H1 (cell line): Measurements from ENCODE around the gene USE1. TPM values are rescaled to one million over a fixed set of nuclear protein-coding genes. Genes with fewer than 3 reads are reported as not detected.

Experiments used
- CTCF ChIA-PET: fragments of 300-600 bp; sonication (Branson Sonifier 250); formaldehyde crosslinking; loops from one replicate; lab custom pipeline; 2021; ENCODE audit not compliant: partially characterized antibody; lab: Charles Lee
- POLR2A ChIA-PET: fragments of 300-600 bp; sonication (Branson Sonifier 250); formaldehyde crosslinking; loops from one replicate; lab custom pipeline; 2021; ENCODE audit warnings: inconsistent platforms; ENCODE audit not compliant: partially characterized antibody; lab: Charles Lee
- DNase-seq, 2 experiments: peaks; one replicate each; pipeline versions ENCODE4 v3.0.0 to v3.0.0-alpha.2; 2010 to 2022; ENCODE audit warnings: low spot score in 2 of 2, low read depth in 1 of 2, mixed read lengths in 1 of 2
- FAIRE-seq: peaks from 2 replicates; lab custom pipeline; 2011; peaks lifted over from hg19 to GRCh38; lab: Jason Lieb, UNC
- H2AFZ ChIP-seq: 2 replicates; pipeline ENCODE4 v1.8.1; 2012; ENCODE audit warnings: low read length, inconsistent platforms
- H2AK5ac ChIP-seq: 2 replicates; pipeline ENCODE4 v1.6.1; 2013; ENCODE audit warnings: low read depth, low read length
- H2BK120ac ChIP-seq: replicated peaks from 2 replicates; pipeline ENCODE3; 2013; ENCODE audit warnings: low read depth, low read length, inconsistent platforms
- H2BK12ac ChIP-seq: 2 replicates; pipeline ENCODE4 v1.6.1; 2013; ENCODE audit warnings: low read depth, low read length
- H2BK15ac ChIP-seq: 2 replicates; pipeline ENCODE4 v1.6.1; 2013; ENCODE audit warnings: low read length
- H2BK20ac ChIP-seq: 2 replicates; pipeline ENCODE4 v1.6.1; 2013; ENCODE audit warnings: low read length
- H2BK5ac ChIP-seq: 2 replicates; pipeline ENCODE4 v1.6.1; 2013; ENCODE audit warnings: low read depth, low read length
- H3K14ac ChIP-seq: 2 replicates; pipeline ENCODE4 v1.6.1; 2013; ENCODE audit warnings: inconsistent platforms; ENCODE audit not compliant: insufficient read length
- H3K18ac ChIP-seq: 2 replicates; pipeline ENCODE4 v1.6.1; 2013; ENCODE audit warnings: low read length; ENCODE audit errors: extremely low read depth
- H3K23ac ChIP-seq: 2 replicates; pipeline ENCODE4 v1.6.1; 2013; ENCODE audit warnings: inconsistent platforms; ENCODE audit not compliant: insufficient read length
- H3K23me2 ChIP-seq: 2 replicates; pipeline ENCODE4 v1.6.1; 2013; ENCODE audit warnings: low read depth, low read length
- H3K27ac ChIP-seq: 2 replicates; pipeline ENCODE4 v1.6.1; 2011; ENCODE audit warnings: low read depth, low read length, inconsistent platforms
- H3K27me3 ChIP-seq, 4 experiments: replicated peaks in 1 of 4; 1 replicate in 1 of 4; 2 replicates in 3 of 4; pipeline versions ENCODE4 v1.6.1 to v1.8.1; 2011 to 2013; ENCODE audit warnings: low read length in 3 of 4, mild to moderate bottlenecking in 3 of 4, inconsistent platforms in 2 of 4, mixed read lengths in 2 of 4, moderate library complexity in 1 of 4; ENCODE audit not compliant: control insufficient read depth in 3 of 4, insufficient read depth in 3 of 4; ENCODE audit errors: extremely low read depth in 1 of 4
- H3K36me3 ChIP-seq, 4 experiments: 2 replicates each; pipeline versions ENCODE4 v1.6.1 to v1.8.1; 2011 to 2013; ENCODE audit warnings: mild to moderate bottlenecking in 4 of 4, low read length in 3 of 4, moderate library complexity in 2 of 4, control low read depth in 1 of 4, inconsistent platforms in 1 of 4; ENCODE audit not compliant: insufficient read depth in 4 of 4, control insufficient read depth in 2 of 4
- H3K4ac ChIP-seq: replicated peaks from 2 replicates; pipeline ENCODE3; 2013; ENCODE audit warnings: low read length, low read depth, mixed read lengths, inconsistent platforms; ENCODE audit not compliant: insufficient read length
- H3K4me1 ChIP-seq, 4 experiments: replicated peaks in 1 of 4; 1 replicate in 1 of 4; 2 replicates in 3 of 4; pipeline versions ENCODE4 v1.6.1 to v1.8.1; 2011 to 2013; ENCODE audit warnings: low read length in 3 of 4, inconsistent platforms in 2 of 4, mixed read lengths in 1 of 4; ENCODE audit not compliant: insufficient read depth in 4 of 4, control insufficient read depth in 3 of 4
- H3K4me2 ChIP-seq, 2 experiments: 2 replicates each; pipeline versions ENCODE4 v1.6.1 to v1.8.1; 2011 to 2013; ENCODE audit warnings: low read depth in 2 of 2, low read length in 2 of 2, control low read depth in 1 of 2, inconsistent platforms in 1 of 2, mild to moderate bottlenecking in 1 of 2; ENCODE audit not compliant: insufficient read depth in 1 of 2
- H3K4me3 ChIP-seq, 4 experiments: fragments of 200-600, 300-600 bp in 1 of 4; sonication (generic), shearing (Covaris generic), sonication (Bioruptor Twin) in 1 of 4; 2 replicates each; pipeline versions ENCODE4 v1.5.1 to v1.8.1; 2011 to 2016; ENCODE audit warnings: low read length in 4 of 4, low read depth in 3 of 4, control low read depth in 2 of 4, inconsistent platforms in 2 of 4, mild to moderate bottlenecking in 2 of 4, mixed read lengths in 1 of 4, moderate library complexity in 1 of 4; ENCODE audit not compliant: insufficient read depth in 2 of 4; ENCODE audit errors: extremely low read depth in 1 of 4
- H3K56ac ChIP-seq: replicated peaks from 2 replicates; pipeline ENCODE3; 2013; ENCODE audit warnings: low read depth, mild to moderate bottlenecking, mixed read lengths, low read length, inconsistent platforms; ENCODE audit not compliant: insufficient read length
- H3K79me1 ChIP-seq: 2 replicates; pipeline ENCODE4 v1.6.1; 2013; ENCODE audit warnings: low read depth, low read length, control low read depth
- H3K79me2 ChIP-seq, 2 experiments: 2 replicates each; pipeline versions ENCODE4 v1.6.1 to v1.8.1; 2012 to 2013; ENCODE audit warnings: low read length in 2 of 2, mild to moderate bottlenecking in 2 of 2, inconsistent platforms in 1 of 2; ENCODE audit not compliant: insufficient read depth in 2 of 2, control insufficient read depth in 1 of 2
- H3K9ac ChIP-seq, 4 experiments: replicated peaks in 1 of 4; 1 replicate in 1 of 4; 2 replicates in 3 of 4; pipeline versions ENCODE4 v1.6.1 to v1.8.1; 2011 to 2013; ENCODE audit warnings: low read depth in 3 of 4, low read length in 3 of 4, control low read depth in 2 of 4, mild to moderate bottlenecking in 2 of 4, moderate library complexity in 2 of 4, inconsistent platforms in 1 of 4; ENCODE audit errors: extremely low read depth in 1 of 4
- H3K9me3 ChIP-seq, 2 experiments: 2 replicates each; pipeline versions ENCODE4 v1.6.1 to v1.8.1; 2012 to 2013; ENCODE audit warnings: mild to moderate bottlenecking in 2 of 2, moderate library complexity in 2 of 2, control low read depth in 1 of 2, inconsistent platforms in 1 of 2, low read depth in 1 of 2, low read length in 1 of 2, mixed read lengths in 1 of 2; ENCODE audit not compliant: insufficient read depth in 2 of 2
- H4K20me1 ChIP-seq, 2 experiments: replicated peaks in 1 of 2; 2 replicates each; pipeline versions ENCODE3 to v1.8.1; 2011 to 2013; ENCODE audit warnings: inconsistent platforms in 2 of 2, low read length in 2 of 2, mild to moderate bottlenecking in 1 of 2; ENCODE audit not compliant: insufficient read depth in 2 of 2, control insufficient read depth in 1 of 2
- H4K5ac ChIP-seq: 2 replicates; pipeline ENCODE4 v1.6.1; 2013; ENCODE audit warnings: low read length, low read depth, mixed read lengths, inconsistent platforms; ENCODE audit not compliant: insufficient read length
- H4K8ac ChIP-seq: 2 replicates; pipeline ENCODE4 v1.8.0; 2013; ENCODE audit warnings: mild to moderate bottlenecking, moderate library complexity, low read length, inconsistent platforms; ENCODE audit not compliant: insufficient read depth; ENCODE audit errors: extremely low read depth
- H4K91ac ChIP-seq: replicated peaks from 2 replicates; pipeline ENCODE3; 2013; ENCODE audit warnings: low read length, mixed read lengths, inconsistent platforms; ENCODE audit not compliant: insufficient read length
- EP300 ChIP-seq, 2 experiments: IDR thresholded peaks; 1 replicate in 1 of 2; 2 replicates in 1 of 2; pipeline ENCODE4 v1.6.1; 2011 to 2012; ENCODE audit warnings: low read depth in 2 of 2, low read length in 2 of 2, mild to moderate bottlenecking in 2 of 2, borderline replicate concordance in 1 of 2, inconsistent platforms in 1 of 2, moderate library complexity in 1 of 2
- KDM1A ChIP-seq: fragments of 200-600, 300-600 bp; sonication (generic); IDR thresholded peaks from 2 replicates; pipeline ENCODE4 v1.7.1; 2016; ENCODE audit warnings: mild to moderate bottlenecking, low read length, borderline replicate concordance
- KDM4A ChIP-seq: IDR thresholded peaks from one replicate; pipeline ENCODE4 v1.7.1; 2012; ENCODE audit warnings: low read depth, mild to moderate bottlenecking, moderate library complexity, low read length, inconsistent platforms; ENCODE audit not compliant: severe bottlenecking
- NRF1 ChIP-seq: IDR thresholded peaks from 2 replicates; pipeline ENCODE4 v1.6.1; 2011; ENCODE audit warnings: mild to moderate bottlenecking, low read depth, low read length, improper control_type of control experiment
- PHF8 ChIP-seq: fragments of 200-600 bp; sonication (generic); conservative IDR thresholded peaks from 2 replicates; pipeline ENCODE4 v1.7.1; 2012; ENCODE audit warnings: low read depth, mild to moderate bottlenecking, inconsistent platforms, low read length, moderate library complexity
- RAD21 ChIP-seq, 2 experiments: IDR thresholded peaks in 1 of 2; conservative IDR thresholded peaks in 1 of 2; 2 replicates each; pipeline ENCODE4 v1.6.1; 2011; ENCODE audit warnings: low read depth in 2 of 2, low read length in 2 of 2, improper control_type of control experiment in 1 of 2, inconsistent platforms in 1 of 2, mild to moderate bottlenecking in 1 of 2, moderate library complexity in 1 of 2
- RXRA ChIP-seq: IDR thresholded peaks from 2 replicates; pipeline ENCODE4 v1.6.1; 2011; ENCODE audit warnings: low read depth, mild to moderate bottlenecking, low read length, moderate library complexity; ENCODE audit not compliant: insufficient read depth
- USF2 ChIP-seq: IDR thresholded peaks from 2 replicates; pipeline ENCODE4 v1.6.1; 2011; ENCODE audit warnings: low read length, improper control_type of control experiment
- WGBS, 2 experiments: shearing (Covaris generic) in 1 of 2; methylation state at CpG; one replicate each; pipeline versions ENCODE4 v1.1.6 to v1.1.7; 2013 to 2015; ENCODE audit warnings: low lambda C conversion rate in 2 of 2, mixed read lengths in 2 of 2, inconsistent platforms in 1 of 2, low coverage in 1 of 2, missing lambda C conversion rate in 1 of 2; ENCODE audit not compliant: insufficient replicate concordance in 2 of 2, insufficient coverage in 1 of 2, insufficient read length in 1 of 2; ENCODE audit errors: extremely low coverage in 1 of 2, missing lambda C conversion rate in 1 of 2; 5-methylcytosine and 5-hydroxymethylcytosine counted together
- polyA plus RNA-seq, 7 experiments: library from polyadenylated mRNA; depleted of rRNA in 3 of 7; stranded (reverse) in 5 of 7; unstranded in 2 of 7; fragments of >200 nt in 5 of 7; fragments of 200-250 nt in 2 of 7; gene quantifications; 1 replicate in 5 of 7; 2 replicates in 1 of 7; 4 replicates in 1 of 7; pipeline versions ENCODE4 v1.2.1 to v1.2.3, GENCODE V29; 2011 to 2013; ENCODE audit warnings: missing spikeins in 2 of 7, mixed read lengths in 2 of 7
- total RNA-seq: library from RNA; stranded (reverse); fragmentation: NEBNext Ultra II Directional; extraction: Animal tissue kit (Norgen Biotek cat#: 25700); gene quantifications from 2 replicates; pipeline ENCODE4 v1.2.1, GENCODE V29; 2021
- TF ChIP-seq, protein P1 (sequence below): IDR thresholded peaks from 2 replicates; pipeline ENCODE4 v1.6.1; 2012; ENCODE audit warnings: inconsistent platforms

The USE1 gene
- total and polyA plus RNA-seq, 2 of the 8 experiments (the other 6 are each of a cell fraction or from before 2014, with no cell fraction given): 8.7 to 13.9 TPM

GRCh38 chr19:17264641-17264979 lies 49.5 kb downstream of the USE1 start, which contains the start of gene USHBP1:
Gene USHBP1 (minus strand): TSS chr19:17264745. CDS start chr19:17264299, 446 bp downstream.
- 40% methylated on average over 5 of the region's 5 CpGs; no CpG with 5 or more reads in 1 of the 2 experiments for WGBS, 2 experiments
- no peak within 1 kb of the TSS for H3K23ac ChIP-seq
- H3K27me3 ChIP-seq: no peaks in the 10 kb centered on the region
- H3K9ac ChIP-seq: peak within 1 kb of the TSS in 1 of 4 experiments; percentile 1; a peak in 3 of 7 replicates
- peak within 1 kb of the TSS; percentile 55 for H4K5ac ChIP-seq
- H3K79me2 ChIP-seq: peaks cover 3 to 12% of the 10 kb centered on the region in 2 experiments; a peak in 3 of 4 replicates
- no peaks in the 10 kb centered on the region; the same call in 1 of the 2 replicates for H3K79me1 ChIP-seq
- no peak within 1 kb of the TSS for H3K14ac ChIP-seq
- peak within 1 kb of the TSS; percentile 98 for H4K91ac ChIP-seq
- ChIA-PET CTCF (interaction anchor here (0.6 to 3.3 kb wide), 10 partner anchors 9 to 175 kb away, joined by 3 to 28 read pairs (median 4); partner anchors contain the start of gene ANKLE1), POLR2A (interaction anchor here (0.7 to 12.8 kb wide), 14 partner anchors 8 to 49 kb away, joined by 3 to 113 read pairs (median 4); partner anchors contain the start of genes ANKLE1, OCEL1 and USE1)
- H2BK12ac ChIP-seq: peak within 1 kb of the TSS; percentile 96
- peak within 1 kb of the TSS; percentile 11 to 52; a peak in 2 of 4 replicates for H3K4me2 ChIP-seq
- H3K36me3 ChIP-seq: peaks cover 0 to 3% (median 0%) of the 10 kb centered on the region in 4 experiments; a peak in 2 of 8 replicates
- H4K20me1 ChIP-seq: no peaks in the 10 kb centered on the region
- H2BK15ac ChIP-seq: peak within 1 kb of the TSS; percentile 74
- peak within 1 kb of the TSS; percentile 62 for H3K27ac ChIP-seq
- H3K56ac ChIP-seq: no peak within 1 kb of the TSS
- H3K23me2 ChIP-seq: no peaks in the 10 kb centered on the region
- H2BK5ac ChIP-seq: peak within 1 kb of the TSS; percentile 86
- peak within 1 kb of the TSS; percentile 28 for H3K4ac ChIP-seq
- no peak within 1 kb of the TSS for H2AFZ ChIP-seq
- DNase-seq: peak in 1 of 2 experiments; percentile 75
- H4K8ac ChIP-seq: peak within 1 kb of the TSS; percentile 96
- peak within 1 kb of the TSS; percentile 84; the same call in 1 of the 2 replicates for H3K18ac ChIP-seq
- peak within 1 kb of the TSS; percentile 64; the same call in 1 of the 2 replicates for H2BK20ac ChIP-seq
- peaks cover 4 to 8% of the 10 kb centered on the region in 2 experiments; a peak in 3 of 4 replicates for H3K9me3 ChIP-seq
- H2BK120ac ChIP-seq: peak within 1 kb of the TSS; percentile 28
- H3K4me1 ChIP-seq: peaks cover 0 to 8% (median 2%) of the 10 kb centered on the region in 4 experiments; a peak in 5 of 7 replicates
- peak within 1 kb of the TSS; percentile 17; the same call in 1 of the 2 replicates for H2AK5ac ChIP-seq
- 0 out of 8 replicates have a peak within 1 kb of the TSS, but pooled peaks of 1 of the 4 experiments have one; percentile 10 for H3K4me3 ChIP-seq
- FAIRE-seq: no peak
- TF ChIP-seq RXRA (no peak), EP300 (IDR thresholded peaks at IDR 0.05; ENCODE audit: borderline replicate concordance in 1 of 2, low read depth in 2 of 2, low read length in 2 of 2) (0 out of 3 replicates have a peak, but pooled peaks of 1 of the 2 experiments have one; percentile 14), USF2 (peak; percentile 91), KDM1A (peak; percentile 38; the same call in 1 of the 2 replicates), PHF8 (no peak), RAD21 (IDR thresholded peaks at IDR 0.05 in 1 of 2, conservative IDR thresholded peaks at IDR 0.05 in 1 of 2; ENCODE audit: low read depth in 2 of 2, low read length in 2 of 2) (no peak), NRF1 (no peak), KDM4A (no peak)
- TF ChIP-seq, protein P1, sequence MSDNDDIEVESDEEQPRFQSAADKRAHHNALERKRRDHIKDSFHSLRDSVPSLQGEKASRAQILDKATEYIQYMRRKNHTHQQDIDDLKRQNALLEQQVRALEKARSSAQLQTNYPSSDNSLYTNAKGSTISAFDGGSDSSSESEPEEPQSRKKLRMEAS: 0 out of 2 replicates have a peak, but pooled peaks have one; percentile 15
